Sigmoid colon (tissue), 7 donors: Measurements from ENCODE around the gene KIN. TPM values are rescaled to one million over a fixed set of nuclear protein-coding genes. Genes with fewer than 3 reads are reported as not detected.
A peak's percentile ranks its signal among the peaks of the same experiment; 100 is the strongest.

Experiments used
- DNase-seq: peaks from one replicate; pipeline ENCODE4 v3.0.0-alpha.2; 2019
- H3K27ac ChIP-seq, 4 donors: fragments of 200-600 bp; sonication (generic); one replicate each; pipeline ENCODE4 v1.5.1; 2016 to 2019; ENCODE audit warnings: mild to moderate bottlenecking in 1 of 4
- H3K27me3 ChIP-seq, 3 donors: fragments of 200-600 bp; sonication (generic); one replicate each; pipeline ENCODE4 v1.5.1; 2019; ENCODE audit warnings: mild to moderate bottlenecking in 1 of 3
- H3K36me3 ChIP-seq, 4 donors: fragments of 200-600 bp; sonication (generic); one replicate each; pipeline ENCODE4 v1.5.1; 2016 to 2019
- H3K4me1 ChIP-seq, 4 donors: fragments of 200-600 bp; sonication (generic); one replicate each; pipeline ENCODE4 v1.5.1; 2017 to 2019
- H3K4me3 ChIP-seq, 4 donors: fragments of 200-600 bp; sonication (generic); one replicate each; pipeline ENCODE4 v1.5.1; 2017 to 2019; ENCODE audit warnings: mild to moderate bottlenecking in 2 of 4, moderate library complexity in 1 of 4
- H3K9me3 ChIP-seq, 4 donors: fragments of 200-600 bp in 3 of 4; sonication (generic) in 3 of 4; one replicate each; pipeline versions ENCODE4 v1.5.1 to v1.6.1; 2013 to 2019
- CTCF ChIP-seq, 4 experiments: fragments of 450-650 bp in 3 of 4; fragments of 200-600 bp in 1 of 4; IDR thresholded peaks; one replicate each; pipeline ENCODE4 v1.5.1; 2016 to 2019; ENCODE audit warnings: antibody characterized with exemption in 4 of 4, mild to moderate bottlenecking in 3 of 4, moderate library complexity in 2 of 4
- EP300 ChIP-seq, 4 donors: sonication (generic); formaldehyde crosslinking; IDR thresholded peaks; one replicate each; pipeline ENCODE4 v1.6.1; 2017; ENCODE audit warnings: antibody characterized with exemption in 4 of 4
- POLR2A ChIP-seq, 2 donors: fragments of 450-650 bp; IDR thresholded peaks; one replicate each; pipeline ENCODE4 v1.6.1; 2016; ENCODE audit warnings: antibody characterized with exemption in 2 of 2, mild to moderate bottlenecking in 2 of 2, moderate library complexity in 2 of 2
- POLR2AphosphoS5 ChIP-seq, 4 donors: sonication (generic); formaldehyde crosslinking; IDR thresholded peaks; one replicate each; pipeline ENCODE4 v1.6.1; 2017; ENCODE audit warnings: antibody characterized with exemption in 4 of 4
- WGBS, 2 donors: extraction: QIAGEN DNeasy Blood & Tissue Kit; methylation state at CpG; one replicate each; pipeline ENCODE4 v1.1.7; 2013; 5-methylcytosine and 5-hydroxymethylcytosine counted together
- intact Hi-C: fragments of 100-400 bp; cut with DNase I; formaldehyde crosslinking; loops from one replicate; pipeline ENCODE4 v1.15.1; 2023
- polyA plus RNA-seq, 3 donors: library from polyadenylated mRNA; stranded (reverse); fragments of 200-250 nt; gene quantifications; one replicate each; pipeline ENCODE4 v1.2.3, GENCODE V29; 2013
- total RNA-seq, 4 donors: library from RNA; depleted of rRNA; stranded (reverse); fragments of >200 nt; gene quantifications; one replicate each; pipeline ENCODE4 v1.1.0, GENCODE V29; 2016
- donor health status: healthy with polysubstance abuse.
- donor health status: Bipolar disorder and iron deficiency.
- donor health status: healthy.

KIN gene
- total and polyA plus RNA-seq, 7 donors, result 5.9 to 17.2 (median 6.7) TPM

- TF ChIP-seq POLR2AphosphoS5 (IDR thresholded peaks at IDR 0.05) (no peak), CTCF (IDR thresholded peaks at IDR 0.05) (no peak), EP300 (IDR thresholded peaks at IDR 0.05) (no peak), POLR2A (IDR thresholded peaks at IDR 0.05) (no peak)
- no peaks in the 10 kb centered on the region for H3K27me3 ChIP-seq
- no peak for DNase-seq
- H3K9me3 ChIP-seq, result no peaks in the 10 kb centered on the region
- intact Hi-C loops, result no loop called here
- H3K36me3 ChIP-seq, result no peaks in the 10 kb centered on the region
- no peak overlapping the region for H3K27ac ChIP-seq
- no peak overlapping the region for H3K4me3 ChIP-seq
- WGBS, 2 donors, result 35 to 73% methylated on average over 4 of the region's 4 CpGs
- peaks cover 0 to 13% (median 0%) of the 10 kb centered on the region in 4 donors for H3K4me1 ChIP-seq
Measured at GRCh38 chr10:7707102-7707501, 80.7 kb downstream of the KIN start.

- H3K36me3 ChIP-seq, result no peaks in the 10 kb centered on the region
- no peak overlapping the region for H3K4me3 ChIP-seq
- H3K27me3 ChIP-seq, result no peaks in the 10 kb centered on the region
- WGBS, 2 donors, result 77 to 89% methylated on average over 4 of the region's 4 CpGs
- no peak for DNase-seq
- H3K27ac ChIP-seq, result no peak overlapping the region
- intact Hi-C loops, result no loop called here
- H3K4me1 ChIP-seq, result peaks cover 0 to 13% (median 0%) of the 10 kb centered on the region in 4 donors
- H3K9me3 ChIP-seq, result no peaks in the 10 kb centered on the region
- TF ChIP-seq POLR2A (IDR thresholded peaks at IDR 0.05) (no peak), POLR2AphosphoS5 (IDR thresholded peaks at IDR 0.05) (no peak), EP300 (IDR thresholded peaks at IDR 0.05) (no peak), CTCF (IDR thresholded peaks at IDR 0.05) (no peak)
Measured at GRCh38 chr10:7706534-7707073, 81.2 kb downstream of the KIN start.

- Histone ChIP-seq H3K4me3 (no peak overlapping the region), H3K27ac (no peak overlapping the region), H3K36me3 (no peaks in the 10 kb centered on the region), H3K9me3 (no peaks in the 10 kb centered on the region), H3K27me3 (no peaks in the 10 kb centered on the region), H3K4me1 (peaks cover 0 to 13% (median 0%) of the 10 kb centered on the region in 4 donors)
- 79 to 86% methylated on average over 3 of the region's 3 CpGs for WGBS, 2 donors
- no peak for DNase-seq
- TF ChIP-seq POLR2AphosphoS5 (IDR thresholded peaks at IDR 0.05) (no peak), CTCF (IDR thresholded peaks at IDR 0.05) (no peak), EP300 (IDR thresholded peaks at IDR 0.05) (no peak), POLR2A (IDR thresholded peaks at IDR 0.05) (no peak)
- intact Hi-C loops, result no loop called here
Measured at GRCh38 chr10:7705341-7705740, 82.5 kb downstream of the KIN start.

DNA sequence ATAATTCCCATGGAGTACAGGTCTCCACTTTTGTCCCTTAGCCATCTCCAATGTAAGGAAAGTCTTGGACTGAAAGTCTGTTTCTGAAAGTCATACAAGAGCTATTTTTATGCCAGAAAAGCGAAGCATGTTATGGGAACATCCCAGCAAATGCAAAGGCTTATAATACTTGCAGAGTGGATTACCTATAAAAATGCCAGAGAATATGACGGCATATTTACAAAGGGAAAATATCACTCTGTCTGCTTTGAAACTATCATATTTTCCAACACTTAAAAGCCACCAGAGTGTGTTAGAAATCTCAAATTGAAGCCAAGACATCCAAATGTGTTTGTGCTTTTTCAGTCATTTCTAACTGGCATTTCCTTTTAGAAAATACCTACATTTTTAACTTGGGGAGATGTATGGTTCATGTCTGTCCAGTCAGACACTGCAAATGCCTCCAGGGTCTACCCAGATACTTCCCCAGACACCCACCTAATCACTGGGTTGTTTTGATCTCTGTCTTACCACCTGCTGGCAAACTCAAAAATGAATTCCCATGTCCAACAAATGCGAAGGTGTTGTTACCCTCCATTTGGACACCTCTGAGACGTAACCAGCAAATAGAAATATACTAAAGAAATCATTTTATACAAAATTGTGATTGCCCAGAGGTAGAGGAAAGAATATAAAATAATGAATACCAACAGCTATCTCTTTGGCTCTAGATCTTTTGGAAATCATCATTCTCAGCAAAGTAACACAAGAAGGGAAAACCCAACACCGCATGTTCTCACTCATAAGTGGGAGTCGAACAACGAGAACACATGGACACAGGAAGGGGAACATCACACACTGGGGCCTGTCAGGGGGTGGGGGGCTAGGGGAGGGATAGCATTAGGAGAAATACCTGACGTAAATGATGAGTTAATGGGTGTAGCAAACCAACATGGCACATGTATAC lies 83.4 kb downstream of the KIN start:
- Histone ChIP-seq H3K27ac (peak overlapping the region in 1 of 4 donors; percentile 10), H3K36me3 (no peaks in the 10 kb centered on the region), H3K27me3 (no peaks in the 10 kb centered on the region), H3K9me3 (no peaks in the 10 kb centered on the region), H3K4me1 (peaks cover 0 to 13% (median 0%) of the 10 kb centered on the region in 4 donors), H3K4me3 (no peak overlapping the region)
- WGBS, 2 donors, result 77 to 81% methylated on average over 8 of the region's 8 CpGs
- DNase-seq, result no peak
- TF ChIP-seq POLR2AphosphoS5 (IDR thresholded peaks at IDR 0.05), result no peak
- TF ChIP-seq EP300 (IDR thresholded peaks at IDR 0.05), result no peak
- no peak for TF ChIP-seq POLR2A (IDR thresholded peaks at IDR 0.05)
- no peak for TF ChIP-seq CTCF (IDR thresholded peaks at IDR 0.05)
- intact Hi-C loops, result no loop called here
